ENCODE results near the gene APOM. TPM values are rescaled to one million over a fixed set of nuclear protein-coding genes. Genes with fewer than 3 reads are reported as not detected.

APOM gene
- polyA plus RNA-seq (2013, experiment 1 of 2): 2.5 TPM
- polyA plus RNA-seq (2013, experiment 2 of 2): 4.2 TPM

DNA sequence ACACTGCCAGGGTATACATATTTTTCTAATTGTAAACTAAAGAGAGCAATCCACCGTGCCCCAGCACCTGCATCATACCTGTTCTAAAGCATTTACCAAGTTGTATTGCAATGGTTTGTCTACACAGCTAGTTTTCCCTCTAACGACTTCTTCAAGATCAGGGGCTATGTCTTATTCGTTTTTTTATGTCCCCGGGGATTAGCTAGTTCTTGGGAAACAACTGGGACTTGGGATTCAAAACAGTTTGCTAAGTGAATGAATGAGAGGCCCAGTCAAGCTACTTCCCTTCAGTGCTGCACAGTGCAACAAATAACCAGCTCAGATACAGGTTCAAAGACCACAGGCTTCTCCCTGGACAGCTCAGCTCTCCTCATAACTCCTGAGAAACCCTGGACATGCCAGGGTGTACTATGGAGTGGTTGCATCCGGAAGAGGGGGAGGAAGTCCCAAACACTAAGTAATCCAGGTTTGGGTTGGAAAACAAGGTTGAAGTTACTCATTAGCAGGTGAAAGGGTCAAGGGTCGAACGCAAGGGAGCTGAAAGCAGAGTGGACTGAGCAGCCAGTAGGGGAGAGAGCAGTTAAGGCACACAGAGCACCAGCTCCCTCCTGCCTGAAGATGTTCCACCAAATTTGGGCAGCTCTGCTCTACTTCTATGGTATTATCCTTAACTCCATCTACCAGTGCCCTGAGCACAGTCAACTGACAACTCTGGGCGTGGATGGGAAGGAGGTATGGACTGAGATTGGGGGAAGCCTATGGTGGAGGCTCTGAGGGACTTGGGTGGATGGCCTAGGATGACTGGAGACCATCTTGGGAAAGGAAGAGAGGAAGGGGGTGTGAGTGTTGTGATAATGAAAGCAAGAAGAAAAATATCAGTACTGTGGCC is at the start of gene APOM:
TSS of gene APOM (plus strand) at position 546 of the 889 bp plus-strand sequence. CDS start at position 619, 73 bp downstream.
- peaks cover 10% of the 10 kb centered on the region; the same call in 1 of the 2 replicates for H3K4me1 ChIP-seq (ENCODE audit: insufficient read depth, low read length)
- H3K27ac ChIP-seq (ENCODE audit: low read depth, low read length): no peak within 1 kb of the TSS
- no peak within 1 kb of the TSS for H3K4me3 ChIP-seq (ENCODE audit: low read length)
- 90% methylated on average over 8 of the region's 8 CpGs for WGBS
- peaks cover 16% of the 10 kb centered on the region for H3K36me3 ChIP-seq (ENCODE audit: insufficient read depth, low read length)
- no peaks in the 10 kb centered on the region for H3K9me3 ChIP-seq (ENCODE audit: insufficient read depth, low read depth, low read length)
- H3K9ac ChIP-seq (ENCODE audit: low read depth, low read length): no peak within 1 kb of the TSS
- no peaks in the 10 kb centered on the region for H3K27me3 ChIP-seq (ENCODE audit: insufficient read depth, low read length)

DNA sequence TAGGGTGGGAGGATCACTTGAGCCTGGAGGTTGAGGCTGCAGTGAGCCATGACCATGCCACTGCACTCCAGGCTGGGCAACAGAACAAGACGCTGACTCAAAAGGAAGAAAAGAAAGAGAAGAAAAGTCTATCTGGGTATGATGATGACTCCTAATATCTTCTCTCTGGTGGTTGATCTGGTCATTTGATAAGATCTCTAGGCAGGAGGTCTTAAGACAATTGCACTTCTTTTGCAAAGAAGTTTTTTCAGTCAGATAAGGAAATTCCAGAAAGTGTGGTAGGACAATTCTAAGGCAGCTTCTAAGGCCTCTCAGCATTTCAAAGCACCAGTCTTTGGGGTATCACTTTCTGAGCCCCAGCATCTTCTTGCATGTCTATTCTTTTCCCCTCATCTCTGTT is 48.4 kb upstream of the APOM start:
- Histone ChIP-seq H3K36me3 (ENCODE audit: insufficient read depth, low read length) (no peaks in the 10 kb centered on the region), H3K27me3 (ENCODE audit: insufficient read depth, low read length) (no peaks in the 10 kb centered on the region), H3K9ac (ENCODE audit: low read depth, low read length) (no peak overlapping the region), H3K4me1 (ENCODE audit: insufficient read depth, low read length) (no peaks in the 10 kb centered on the region), H3K27ac (ENCODE audit: low read depth, low read length) (no peak overlapping the region), H3K9me3 (ENCODE audit: insufficient read depth, low read depth, low read length) (no peaks in the 10 kb centered on the region), H3K4me3 (ENCODE audit: low read length) (no peak overlapping the region)
- WGBS: 73% methylated on average over 1 of the region's 1 CpG

DNA sequence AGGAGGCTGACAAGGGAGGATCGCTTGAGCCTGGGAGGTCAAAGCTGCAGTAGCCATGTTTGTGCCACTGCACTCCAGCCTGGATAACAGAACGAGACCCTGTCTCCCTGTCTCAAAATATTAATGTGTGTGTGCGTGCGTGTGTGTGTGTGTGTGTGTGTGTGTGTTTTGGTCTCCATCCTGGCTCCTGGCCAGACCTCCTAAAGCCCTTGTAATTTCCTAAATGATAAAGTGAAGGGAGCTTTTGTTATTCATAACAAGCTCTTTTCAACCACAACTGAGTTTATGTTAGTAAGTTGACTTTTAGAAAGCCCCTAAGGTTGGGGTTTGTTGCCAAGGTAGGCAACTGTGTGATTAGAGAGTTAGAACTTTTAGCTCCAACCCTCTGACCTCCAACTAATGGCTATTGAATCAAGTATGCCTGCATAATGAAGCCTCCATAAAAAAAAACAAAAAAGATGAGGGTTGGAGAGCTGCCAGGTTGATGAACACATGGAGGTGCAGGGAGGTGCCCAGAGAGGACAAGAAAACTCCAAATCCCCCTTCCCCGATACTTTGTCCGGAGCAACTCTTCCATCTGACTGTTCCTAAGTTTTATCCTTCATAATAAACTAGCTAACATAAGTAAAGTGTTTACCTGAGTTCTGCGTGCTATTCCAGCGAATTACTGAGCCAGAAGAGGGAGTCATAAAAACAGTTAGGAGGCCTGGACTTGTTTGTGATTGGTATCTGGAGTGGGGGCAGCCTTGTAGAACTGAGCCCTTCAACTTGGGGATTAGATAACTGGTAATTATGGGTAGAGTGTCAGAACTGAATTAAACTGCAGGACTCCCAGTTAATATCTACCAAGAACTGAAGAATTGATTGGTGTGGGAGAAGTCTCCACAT is 45.9 kb upstream of the APOM start:
- H3K9ac ChIP-seq (ENCODE audit: low read depth, low read length): no peak overlapping the region
- H3K27ac ChIP-seq (ENCODE audit: low read depth, low read length): no peak overlapping the region
- WGBS: 85% methylated on average over 8 of the region's 8 CpGs
- H3K9me3 ChIP-seq (ENCODE audit: insufficient read depth, low read depth, low read length): no peaks in the 10 kb centered on the region
- H3K27me3 ChIP-seq (ENCODE audit: insufficient read depth, low read length): no peaks in the 10 kb centered on the region
- H3K36me3 ChIP-seq (ENCODE audit: insufficient read depth, low read length): no peaks in the 10 kb centered on the region
- peaks cover under 1% of the 10 kb centered on the region; the same call in 1 of the 2 replicates for H3K4me1 ChIP-seq (ENCODE audit: insufficient read depth, low read length)
- no peak overlapping the region for H3K4me3 ChIP-seq (ENCODE audit: low read length)

DNA sequence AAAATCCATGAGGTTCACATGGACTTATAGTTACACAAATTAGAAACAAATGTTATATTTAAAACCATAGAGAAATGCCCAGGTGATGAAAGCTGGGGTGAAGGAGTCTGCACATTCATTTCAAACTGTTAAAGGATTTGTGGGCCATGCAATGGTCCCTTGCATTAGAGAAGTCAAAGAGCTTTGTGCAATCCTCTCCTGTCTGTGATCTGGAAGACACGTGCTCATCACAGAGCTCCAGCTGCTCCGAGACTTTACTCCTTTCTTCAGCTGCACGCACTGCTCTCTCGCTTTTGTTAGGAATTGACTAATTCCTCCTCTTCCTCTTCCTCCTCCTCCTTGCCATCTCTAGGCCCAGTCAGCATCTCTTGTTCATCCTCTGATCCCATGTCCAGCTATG is 44.7 kb upstream of the APOM start:
- Histone ChIP-seq H3K4me3 (ENCODE audit: low read length) (no peak overlapping the region), H3K4me1 (ENCODE audit: insufficient read depth, low read length) (peaks cover 10% of the 10 kb centered on the region; the same call in 1 of the 2 replicates), H3K36me3 (ENCODE audit: insufficient read depth, low read length) (no peaks in the 10 kb centered on the region), H3K27me3 (ENCODE audit: insufficient read depth, low read length) (no peaks in the 10 kb centered on the region), H3K9ac (ENCODE audit: low read depth, low read length) (no peak overlapping the region), H3K27ac (ENCODE audit: low read depth, low read length) (no peak overlapping the region), H3K9me3 (ENCODE audit: insufficient read depth, low read depth, low read length) (no peaks in the 10 kb centered on the region)
- 93% methylated on average over 4 of the region's 4 CpGs for WGBS

DNA sequence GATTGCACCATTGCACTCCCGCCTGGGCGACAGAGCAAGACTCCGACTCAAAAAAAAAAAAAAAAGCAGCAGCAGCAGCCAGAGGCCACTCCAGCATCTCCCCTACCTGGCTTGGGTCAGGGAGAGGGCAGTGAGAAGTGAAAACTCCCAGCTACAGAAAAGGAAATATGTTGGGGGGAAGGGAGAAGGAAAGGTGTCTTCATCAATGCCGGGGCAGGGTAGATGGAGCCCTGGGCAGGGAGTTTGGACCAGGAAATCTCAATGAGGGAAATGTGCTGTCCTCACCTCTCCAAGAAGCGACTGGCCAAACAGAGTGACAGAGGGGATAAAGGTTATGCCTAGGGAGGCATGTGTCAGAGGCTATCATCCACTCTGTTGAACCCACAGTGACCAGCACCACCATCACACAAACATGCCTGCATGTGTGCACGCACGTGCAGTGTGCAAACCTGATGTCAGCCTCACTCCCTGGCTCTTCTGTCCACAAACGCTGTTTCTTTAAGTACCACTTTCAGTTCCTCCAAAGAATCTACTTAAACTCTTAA is 41.5 kb upstream of the APOM start:
- H3K9ac ChIP-seq (ENCODE audit: low read depth, low read length): no peak overlapping the region
- WGBS: 90% methylated on average over 8 of the region's 8 CpGs
- H3K4me1 ChIP-seq (ENCODE audit: insufficient read depth, low read length): peaks cover 10% of the 10 kb centered on the region; the same call in 1 of the 2 replicates
- no peaks in the 10 kb centered on the region for H3K9me3 ChIP-seq (ENCODE audit: insufficient read depth, low read depth, low read length)
- no peaks in the 10 kb centered on the region for H3K27me3 ChIP-seq (ENCODE audit: insufficient read depth, low read length)
- H3K27ac ChIP-seq (ENCODE audit: low read depth, low read length): no peak overlapping the region
- no peaks in the 10 kb centered on the region for H3K36me3 ChIP-seq (ENCODE audit: insufficient read depth, low read length)
- H3K4me3 ChIP-seq (ENCODE audit: low read length): no peak overlapping the region

DNA sequence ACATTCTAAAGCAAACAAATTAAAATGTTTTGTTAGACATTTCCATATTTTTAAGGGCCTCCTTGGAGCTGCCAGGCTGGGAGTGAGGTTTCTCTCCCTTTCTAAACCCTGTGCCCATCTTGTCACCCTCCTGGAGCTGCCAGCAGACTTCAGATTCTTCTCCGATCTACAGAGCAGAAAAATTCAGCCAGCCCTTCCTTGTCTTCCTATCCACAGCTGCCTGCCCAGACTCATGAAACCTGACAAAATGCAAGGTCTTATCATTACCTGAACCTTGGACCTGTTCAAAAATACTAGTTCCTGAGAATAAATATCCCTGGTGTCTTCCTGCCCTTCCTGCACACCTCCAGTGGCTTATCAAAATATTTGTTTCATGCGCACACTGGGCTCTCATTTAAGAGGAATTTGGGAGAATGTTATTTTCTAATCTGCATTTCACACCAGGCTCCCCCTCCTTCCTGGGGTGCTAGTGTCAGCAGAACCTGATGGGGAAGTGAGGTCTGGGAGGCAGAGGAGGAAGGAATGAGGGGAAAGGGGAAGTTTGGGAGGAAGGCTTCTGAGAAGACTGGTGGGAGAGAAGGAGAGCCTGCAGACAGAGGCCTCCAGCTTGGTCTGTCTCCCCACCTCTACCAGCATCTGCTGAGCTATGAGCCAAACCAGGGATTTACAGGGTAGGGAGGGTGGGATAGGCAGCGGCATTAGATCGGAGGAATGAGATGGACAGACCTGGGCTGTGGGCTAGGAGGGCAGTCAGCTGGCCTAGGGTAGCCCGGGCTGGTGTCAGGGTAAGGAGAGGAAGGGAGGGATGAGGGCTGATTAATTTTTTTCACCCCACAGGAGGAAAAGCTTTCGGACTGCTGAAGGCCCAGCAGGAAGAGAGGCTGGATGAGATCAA is 40.8 kb upstream of the APOM start, which contains the start of gene AIF1:
TSS of gene AIF1 (plus strand) at position 551 of the 895 bp plus-strand sequence. CDS start at position 647, 96 bp downstream.
- Histone ChIP-seq H3K27ac (ENCODE audit: low read depth, low read length) (no peak within 1 kb of the TSS), H3K36me3 (ENCODE audit: insufficient read depth, low read length) (no peaks in the 10 kb centered on the region), H3K27me3 (ENCODE audit: insufficient read depth, low read length) (no peaks in the 10 kb centered on the region), H3K4me3 (ENCODE audit: low read length) (no peak within 1 kb of the TSS), H3K9me3 (ENCODE audit: insufficient read depth, low read depth, low read length) (no peaks in the 10 kb centered on the region), H3K9ac (ENCODE audit: low read depth, low read length) (0 out of 2 replicates have a peak within 1 kb of the TSS, but pooled peaks have one; percentile 36), H3K4me1 (ENCODE audit: insufficient read depth, low read length) (peaks cover 10% of the 10 kb centered on the region; the same call in 1 of the 2 replicates)
- WGBS: 80% methylated on average over 5 of the region's 6 CpGs

DNA sequence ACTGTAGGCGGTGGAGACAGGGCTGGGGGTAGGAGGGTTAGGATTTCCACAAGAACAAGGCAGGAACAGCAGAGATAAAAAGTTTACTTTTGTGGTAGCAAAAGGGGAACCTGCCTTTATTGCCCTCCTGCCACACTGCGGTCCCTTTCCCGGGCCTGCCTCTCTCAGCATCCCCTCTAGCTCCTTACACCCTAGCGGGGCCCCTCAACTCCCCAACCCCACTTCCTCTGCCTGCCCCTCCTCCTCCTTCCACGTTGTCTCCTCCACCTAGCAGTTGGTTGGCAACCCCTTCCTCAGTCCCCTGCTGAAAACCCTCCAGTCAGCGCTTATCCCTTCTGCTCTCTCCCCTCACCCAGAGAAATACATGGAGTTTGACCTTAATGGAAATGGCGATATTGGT is 39.9 kb upstream of the APOM start:
- no peaks in the 10 kb centered on the region for H3K27me3 ChIP-seq (ENCODE audit: insufficient read depth, low read length)
- no peak overlapping the region for H3K27ac ChIP-seq (ENCODE audit: low read depth, low read length)
- H3K36me3 ChIP-seq (ENCODE audit: insufficient read depth, low read length): no peaks in the 10 kb centered on the region
- peaks cover 10% of the 10 kb centered on the region; the same call in 1 of the 2 replicates for H3K4me1 ChIP-seq (ENCODE audit: insufficient read depth, low read length)
- no peak overlapping the region for H3K4me3 ChIP-seq (ENCODE audit: low read length)
- 72% methylated on average over 7 of the region's 7 CpGs for WGBS
- 0 out of 2 replicates have a peak overlapping the region, but pooled peaks have one; percentile 32 for H3K9ac ChIP-seq (ENCODE audit: low read depth, low read length)
- H3K9me3 ChIP-seq (ENCODE audit: insufficient read depth, low read depth, low read length): no peaks in the 10 kb centered on the region

DNA sequence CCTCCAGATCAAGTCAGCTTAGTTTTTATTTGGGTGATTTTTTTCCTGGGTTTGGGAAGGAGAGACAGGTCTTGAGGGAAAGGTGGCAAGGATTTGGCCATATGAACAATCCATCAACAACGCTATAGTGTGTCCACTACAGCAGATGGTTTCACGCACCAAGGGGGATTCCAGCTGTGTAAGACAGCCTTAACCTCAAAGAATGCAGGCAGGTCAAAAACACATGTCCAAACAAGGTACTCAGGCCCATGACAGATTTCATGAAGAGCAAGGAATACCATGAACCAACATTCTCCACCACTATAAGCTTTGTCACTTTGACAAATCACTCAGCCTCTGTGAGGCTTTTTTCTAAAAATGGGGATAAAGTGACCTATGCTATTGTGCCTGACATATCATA is 38.7 kb upstream of the APOM start:
- Histone ChIP-seq H3K9me3 (ENCODE audit: insufficient read depth, low read depth, low read length) (no peaks in the 10 kb centered on the region), H3K4me3 (ENCODE audit: low read length) (no peak overlapping the region), H3K4me1 (ENCODE audit: insufficient read depth, low read length) (peaks cover 15% of the 10 kb centered on the region; the same call in 1 of the 2 replicates), H3K36me3 (ENCODE audit: insufficient read depth, low read length) (peaks cover 7% of the 10 kb centered on the region), H3K27ac (ENCODE audit: low read depth, low read length) (no peak overlapping the region), H3K9ac (ENCODE audit: low read depth, low read length) (no peak overlapping the region), H3K27me3 (ENCODE audit: insufficient read depth, low read length) (no peaks in the 10 kb centered on the region)
- 91% methylated on average over 2 of the region's 2 CpGs for WGBS

DNA sequence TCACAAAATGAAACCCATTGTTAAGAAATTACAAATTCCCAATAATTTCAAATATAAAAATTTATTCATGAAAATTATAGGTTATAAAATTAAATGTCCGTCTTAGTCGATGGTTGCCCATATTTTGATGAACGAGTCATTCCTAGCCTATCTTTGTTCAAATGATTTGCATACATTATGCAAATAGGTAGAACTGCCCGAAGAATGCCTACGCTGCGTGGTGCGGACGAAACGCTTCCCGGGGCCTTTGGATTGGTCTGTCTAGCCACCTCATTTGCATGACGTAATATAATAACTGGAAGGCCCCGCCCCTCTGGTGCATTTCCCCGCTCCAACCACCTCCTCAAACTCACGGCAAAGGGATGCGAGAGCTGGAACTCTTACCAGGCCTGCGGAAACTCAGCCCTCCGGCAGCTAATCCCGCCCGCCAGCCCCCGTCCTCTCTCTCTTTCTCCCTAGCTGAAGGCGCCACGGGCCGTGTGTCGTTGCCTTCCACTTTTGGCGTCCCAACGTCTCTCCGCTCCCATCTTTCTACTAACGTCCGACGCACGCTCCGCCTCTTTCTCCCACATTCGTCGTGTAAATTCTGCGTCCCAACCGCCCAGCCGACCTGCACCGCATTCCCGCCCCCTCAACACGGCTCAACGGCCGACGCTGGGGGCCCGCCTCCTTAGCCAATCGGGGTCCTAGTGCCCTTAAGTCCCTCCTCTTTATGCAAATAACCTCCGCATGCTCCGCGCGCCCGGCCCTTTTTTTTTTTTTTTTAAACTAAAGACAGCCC is 35.7 kb upstream of the APOM start:
- Histone ChIP-seq H3K4me1 (ENCODE audit: insufficient read depth, low read length) (peaks cover 20% of the 10 kb centered on the region; the same call in 1 of the 2 replicates), H3K9ac (ENCODE audit: low read depth, low read length) (peak overlapping the region; percentile 95)
- under 1% methylated on average over 50 of the region's 50 CpGs for WGBS

More for the DNA sequence above, 35.7 kb upstream of the APOM start:
- Histone ChIP-seq H3K9me3 (ENCODE audit: insufficient read depth, low read depth, low read length) (no peaks in the 10 kb centered on the region), H3K36me3 (ENCODE audit: insufficient read depth, low read length) (peaks cover 36% of the 10 kb centered on the region), H3K27ac (ENCODE audit: low read depth, low read length) (peak overlapping the region; percentile 100), H3K27me3 (ENCODE audit: insufficient read depth, low read length) (no peaks in the 10 kb centered on the region), H3K4me3 (ENCODE audit: low read length) (peak overlapping the region; percentile 88)

Data from HUES64 (cell line).